WTC11 (cell line): ENCODE results near the gene CD72. TPM values are rescaled to one million over a fixed set of nuclear protein-coding genes. Genes with fewer than 3 reads are reported as not detected.

Source experiments
- EMX1 ChIP-seq: fragments of 250-450 bp; sonication (Bioruptor Pico); IDR thresholded peaks from 2 replicates; pipeline ENCODE4 v1.8.0; 2021; ENCODE audit warnings: mild to moderate bottlenecking
- ESRRA ChIP-seq: sonication (generic); formaldehyde crosslinking; IDR thresholded peaks from 2 replicates; pipeline ENCODE4 v1.8.1; 2022; ENCODE audit warnings: mild to moderate bottlenecking, missing genetic modification reagents, borderline replicate concordance
- GTF2I ChIP-seq: fragments of 250-450 bp; sonication (Bioruptor Pico); conservative IDR thresholded peaks from 2 replicates; pipeline ENCODE4 v1.4.0; 2021; ENCODE audit warnings: mild to moderate bottlenecking
- MXD4 ChIP-seq: fragments of 250-450 bp; sonication (Bioruptor Pico); IDR thresholded peaks from 2 replicates; pipeline ENCODE4 v1.8.0; 2021; ENCODE audit warnings: mild to moderate bottlenecking, moderate library complexity, borderline replicate concordance
- MYBL2 ChIP-seq: sonication (generic); formaldehyde crosslinking; IDR thresholded peaks from 2 replicates; pipeline ENCODE4 v1.8.1; 2023; ENCODE audit warnings: mild to moderate bottlenecking, moderate library complexity, missing genetic modification reagents
- NFE2L1 ChIP-seq: sonication (generic); formaldehyde crosslinking; IDR thresholded peaks from 2 replicates; pipeline ENCODE4 v1.8.1; 2023; ENCODE audit warnings: missing genetic modification reagents
- NFYB ChIP-seq: sonication (generic); formaldehyde crosslinking; conservative IDR thresholded peaks from 2 replicates; pipeline ENCODE4 v1.8.0; 2022; ENCODE audit warnings: low read depth, missing genetic modification reagents
- NR2C2 ChIP-seq: sonication (generic); formaldehyde crosslinking; IDR thresholded peaks from 2 replicates; pipeline ENCODE4 v1.8.0; 2022; ENCODE audit warnings: mild to moderate bottlenecking, missing genetic modification reagents
- PRRX2 ChIP-seq: fragments of 250-450 bp; sonication (Bioruptor Pico); IDR thresholded peaks from 2 replicates; pipeline ENCODE4 v1.8.0; 2021; ENCODE audit warnings: mild to moderate bottlenecking
- SMAD3 ChIP-seq: sonication (generic); formaldehyde crosslinking; IDR thresholded peaks from 2 replicates; pipeline ENCODE4 v1.8.0; 2022; ENCODE audit warnings: missing genetic modification reagents, mild to moderate bottlenecking, borderline replicate concordance
- TEAD4 ChIP-seq: sonication (generic); formaldehyde crosslinking; IDR thresholded peaks from 2 replicates; pipeline ENCODE4 v1.8.0; 2022; ENCODE audit warnings: mild to moderate bottlenecking, missing genetic modification reagents
- ZNF263 ChIP-seq: sonication (generic); formaldehyde crosslinking; IDR thresholded peaks from 2 replicates; pipeline ENCODE4 v1.8.1; 2022; ENCODE audit warnings: low read depth, mild to moderate bottlenecking, moderate library complexity, missing genetic modification reagents
- ZNF317 ChIP-seq: sonication (generic); formaldehyde crosslinking; IDR thresholded peaks from 2 replicates; pipeline ENCODE4 v1.8.1; 2023; ENCODE audit warnings: low read depth, mild to moderate bottlenecking, moderate library complexity, missing genetic modification reagents, borderline replicate concordance
- ZNF396 ChIP-seq: fragments of 250-450 bp; sonication (Bioruptor Pico); IDR thresholded peaks from 2 replicates; pipeline ENCODE4 v1.8.0; 2021; ENCODE audit warnings: mild to moderate bottlenecking, moderate library complexity, borderline replicate concordance
- total RNA-seq: library from RNA; stranded (reverse); gene quantifications from 3 replicates; pipeline ENCODE4 v1.2.3, GENCODE V29; 2021
- TF ChIP-seq, protein P1 (sequence below): sonication (generic); formaldehyde crosslinking; IDR thresholded peaks from 2 replicates; pipeline ENCODE4 v1.8.1; 2022; ENCODE audit warnings: low read depth, mild to moderate bottlenecking, moderate library complexity, missing genetic modification reagents, borderline replicate concordance
- TF ChIP-seq, protein P2 (sequence below): sonication (generic); formaldehyde crosslinking; IDR thresholded peaks from 2 replicates; pipeline ENCODE4 v1.8.0; 2023; ENCODE audit warnings: mild to moderate bottlenecking, missing genetic modification reagents
- TF ChIP-seq, protein P3 (sequence below): sonication (generic); formaldehyde crosslinking; IDR thresholded peaks from 2 replicates; pipeline ENCODE4 v1.8.1; 2023; ENCODE audit warnings: mild to moderate bottlenecking, missing genetic modification reagents, borderline replicate concordance
- TF ChIP-seq, protein P4 (sequence below): fragments of 200-600 bp; IDR thresholded peaks from 2 replicates; pipeline ENCODE4 v1.8.0; 2022; ENCODE audit warnings: antibody characterized with exemption
- TF ChIP-seq, protein P5 (sequence below): fragments of 250-450 bp; sonication (Bioruptor Pico); IDR thresholded peaks from 2 replicates; pipeline ENCODE4 v1.9.0; 2021; ENCODE audit warnings: mild to moderate bottlenecking, borderline replicate concordance
- TF ChIP-seq, protein P6 (sequence below): sonication (generic); formaldehyde crosslinking; IDR thresholded peaks from 2 replicates; pipeline ENCODE4 v1.8.1; 2023; ENCODE audit warnings: mild to moderate bottlenecking, missing genetic modification reagents, moderate library complexity
- TF ChIP-seq, protein P7 (sequence below): sonication (generic); formaldehyde crosslinking; IDR thresholded peaks from 2 replicates; pipeline ENCODE4 v1.8.1; 2022; ENCODE audit warnings: mild to moderate bottlenecking, moderate library complexity, missing genetic modification reagents
- TF ChIP-seq, protein P8 (sequence below): sonication (generic); formaldehyde crosslinking; IDR thresholded peaks from 2 replicates; pipeline ENCODE4 v1.8.0; 2022; ENCODE audit warnings: mild to moderate bottlenecking, missing genetic modification reagents

Gene CD72
- total RNA-seq, 1 experiment from 2014 or later, result 2.9 TPM

DNA sequence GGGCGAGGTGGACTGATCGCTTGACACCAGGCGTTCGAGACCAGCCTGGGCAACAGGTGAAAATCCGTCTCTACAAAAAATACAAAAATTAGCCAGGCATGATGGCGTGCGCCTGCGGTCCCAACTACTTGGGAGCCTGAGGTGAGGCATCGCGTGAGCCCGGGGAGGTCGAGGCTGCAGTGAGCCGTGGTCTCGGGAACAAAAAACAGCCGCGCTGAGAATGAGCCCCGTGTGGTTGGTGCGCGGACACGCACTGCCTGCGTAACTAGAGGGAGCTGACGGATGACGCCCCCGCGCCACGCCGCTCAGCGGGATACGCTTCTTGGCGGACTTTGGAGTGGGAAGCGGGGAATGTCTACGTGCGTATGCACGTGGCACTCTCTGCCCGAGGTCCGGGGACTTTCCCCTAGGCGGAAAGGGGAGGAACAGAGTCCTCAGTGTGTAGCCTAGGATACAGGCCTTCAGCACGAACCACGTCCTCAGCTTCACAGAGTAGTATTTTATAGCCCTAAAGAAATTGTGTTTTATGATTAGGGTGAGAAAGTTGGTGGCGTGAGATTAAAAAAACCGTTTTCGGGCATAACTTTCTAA, 39.4 kb upstream of the CD72 start, which contains the start of gene RMRP (continued):
- TF ChIP-seq NFYB (CRISPR knock-in tag) (0 out of 2 replicates have a peak, but pooled peaks have one; percentile 29), EMX1 (CRISPR knock-in tag) (no peak), NR2C2 (CRISPR knock-in tag) (peak; percentile 44; the same call in 1 of the 2 replicates), ESRRA (CRISPR knock-in tag) (no peak; the same call in 1 of the 2 replicates), MXD4 (CRISPR knock-in tag) (no peak), PRRX2 (CRISPR knock-in tag) (no peak), ZNF263 (CRISPR knock-in tag) (no peak), ZNF396 (CRISPR knock-in tag) (no peak), SMAD3 (CRISPR knock-in tag) (no peak; the same call in 1 of the 2 replicates), MYBL2 (CRISPR knock-in tag) (peak; percentile 67; the same call in 1 of the 2 replicates), TEAD4 (CRISPR knock-in tag) (no peak), GTF2I (CRISPR knock-in tag) (no peak), NFE2L1 (peak; percentile 86; the same call in 1 of the 2 replicates), ZNF317 (CRISPR knock-in tag) (0 out of 2 replicates have a peak, but pooled peaks have one; percentile 27)
- TF ChIP-seq, protein P1, sequence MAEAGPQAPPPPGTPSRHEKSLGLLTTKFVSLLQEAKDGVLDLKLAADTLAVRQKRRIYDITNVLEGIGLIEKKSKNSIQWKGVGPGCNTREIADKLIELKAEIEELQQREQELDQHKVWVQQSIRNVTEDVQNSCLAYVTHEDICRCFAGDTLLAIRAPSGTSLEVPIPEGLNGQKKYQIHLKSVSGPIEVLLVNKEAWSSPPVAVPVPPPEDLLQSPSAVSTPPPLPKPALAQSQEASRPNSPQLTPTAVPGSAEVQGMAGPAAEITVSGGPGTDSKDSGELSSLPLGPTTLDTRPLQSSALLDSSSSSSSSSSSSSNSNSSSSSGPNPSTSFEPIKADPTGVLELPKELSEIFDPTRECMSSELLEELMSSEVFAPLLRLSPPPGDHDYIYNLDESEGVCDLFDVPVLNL (CRISPR knock-in tag), result no peak; the same call in 1 of the 2 replicates
- TF ChIP-seq, protein P2, sequence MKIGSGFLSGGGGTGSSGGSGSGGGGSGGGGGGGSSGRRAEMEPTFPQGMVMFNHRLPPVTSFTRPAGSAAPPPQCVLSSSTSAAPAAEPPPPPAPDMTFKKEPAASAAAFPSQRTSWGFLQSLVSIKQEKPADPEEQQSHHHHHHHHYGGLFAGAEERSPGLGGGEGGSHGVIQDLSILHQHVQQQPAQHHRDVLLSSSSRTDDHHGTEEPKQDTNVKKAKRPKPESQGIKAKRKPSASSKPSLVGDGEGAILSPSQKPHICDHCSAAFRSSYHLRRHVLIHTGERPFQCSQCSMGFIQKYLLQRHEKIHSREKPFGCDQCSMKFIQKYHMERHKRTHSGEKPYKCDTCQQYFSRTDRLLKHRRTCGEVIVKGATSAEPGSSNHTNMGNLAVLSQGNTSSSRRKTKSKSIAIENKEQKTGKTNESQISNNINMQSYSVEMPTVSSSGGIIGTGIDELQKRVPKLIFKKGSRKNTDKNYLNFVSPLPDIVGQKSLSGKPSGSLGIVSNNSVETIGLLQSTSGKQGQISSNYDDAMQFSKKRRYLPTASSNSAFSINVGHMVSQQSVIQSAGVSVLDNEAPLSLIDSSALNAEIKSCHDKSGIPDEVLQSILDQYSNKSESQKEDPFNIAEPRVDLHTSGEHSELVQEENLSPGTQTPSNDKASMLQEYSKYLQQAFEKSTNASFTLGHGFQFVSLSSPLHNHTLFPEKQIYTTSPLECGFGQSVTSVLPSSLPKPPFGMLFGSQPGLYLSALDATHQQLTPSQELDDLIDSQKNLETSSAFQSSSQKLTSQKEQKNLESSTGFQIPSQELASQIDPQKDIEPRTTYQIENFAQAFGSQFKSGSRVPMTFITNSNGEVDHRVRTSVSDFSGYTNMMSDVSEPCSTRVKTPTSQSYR (CRISPR knock-in tag), result peak; percentile 79
- TF ChIP-seq, protein P3, sequence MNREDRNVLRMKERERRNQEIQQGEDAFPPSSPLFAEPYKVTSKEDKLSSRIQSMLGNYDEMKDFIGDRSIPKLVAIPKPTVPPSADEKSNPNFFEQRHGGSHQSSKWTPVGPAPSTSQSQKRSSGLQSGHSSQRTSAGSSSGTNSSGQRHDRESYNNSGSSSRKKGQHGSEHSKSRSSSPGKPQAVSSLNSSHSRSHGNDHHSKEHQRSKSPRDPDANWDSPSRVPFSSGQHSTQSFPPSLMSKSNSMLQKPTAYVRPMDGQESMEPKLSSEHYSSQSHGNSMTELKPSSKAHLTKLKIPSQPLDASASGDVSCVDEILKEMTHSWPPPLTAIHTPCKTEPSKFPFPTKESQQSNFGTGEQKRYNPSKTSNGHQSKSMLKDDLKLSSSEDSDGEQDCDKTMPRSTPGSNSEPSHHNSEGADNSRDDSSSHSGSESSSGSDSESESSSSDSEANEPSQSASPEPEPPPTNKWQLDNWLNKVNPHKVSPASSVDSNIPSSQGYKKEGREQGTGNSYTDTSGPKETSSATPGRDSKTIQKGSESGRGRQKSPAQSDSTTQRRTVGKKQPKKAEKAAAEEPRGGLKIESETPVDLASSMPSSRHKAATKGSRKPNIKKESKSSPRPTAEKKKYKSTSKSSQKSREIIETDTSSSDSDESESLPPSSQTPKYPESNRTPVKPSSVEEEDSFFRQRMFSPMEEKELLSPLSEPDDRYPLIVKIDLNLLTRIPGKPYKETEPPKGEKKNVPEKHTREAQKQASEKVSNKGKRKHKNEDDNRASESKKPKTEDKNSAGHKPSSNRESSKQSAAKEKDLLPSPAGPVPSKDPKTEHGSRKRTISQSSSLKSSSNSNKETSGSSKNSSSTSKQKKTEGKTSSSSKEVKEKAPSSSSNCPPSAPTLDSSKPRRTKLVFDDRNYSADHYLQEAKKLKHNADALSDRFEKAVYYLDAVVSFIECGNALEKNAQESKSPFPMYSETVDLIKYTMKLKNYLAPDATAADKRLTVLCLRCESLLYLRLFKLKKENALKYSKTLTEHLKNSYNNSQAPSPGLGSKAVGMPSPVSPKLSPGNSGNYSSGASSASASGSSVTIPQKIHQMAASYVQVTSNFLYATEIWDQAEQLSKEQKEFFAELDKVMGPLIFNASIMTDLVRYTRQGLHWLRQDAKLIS (CRISPR knock-in tag), result 0 out of 2 replicates have a peak, but pooled peaks have one; percentile 65
- TF ChIP-seq, protein P4, sequence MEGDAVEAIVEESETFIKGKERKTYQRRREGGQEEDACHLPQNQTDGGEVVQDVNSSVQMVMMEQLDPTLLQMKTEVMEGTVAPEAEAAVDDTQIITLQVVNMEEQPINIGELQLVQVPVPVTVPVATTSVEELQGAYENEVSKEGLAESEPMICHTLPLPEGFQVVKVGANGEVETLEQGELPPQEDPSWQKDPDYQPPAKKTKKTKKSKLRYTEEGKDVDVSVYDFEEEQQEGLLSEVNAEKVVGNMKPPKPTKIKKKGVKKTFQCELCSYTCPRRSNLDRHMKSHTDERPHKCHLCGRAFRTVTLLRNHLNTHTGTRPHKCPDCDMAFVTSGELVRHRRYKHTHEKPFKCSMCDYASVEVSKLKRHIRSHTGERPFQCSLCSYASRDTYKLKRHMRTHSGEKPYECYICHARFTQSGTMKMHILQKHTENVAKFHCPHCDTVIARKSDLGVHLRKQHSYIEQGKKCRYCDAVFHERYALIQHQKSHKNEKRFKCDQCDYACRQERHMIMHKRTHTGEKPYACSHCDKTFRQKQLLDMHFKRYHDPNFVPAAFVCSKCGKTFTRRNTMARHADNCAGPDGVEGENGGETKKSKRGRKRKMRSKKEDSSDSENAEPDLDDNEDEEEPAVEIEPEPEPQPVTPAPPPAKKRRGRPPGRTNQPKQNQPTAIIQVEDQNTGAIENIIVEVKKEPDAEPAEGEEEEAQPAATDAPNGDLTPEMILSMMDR, result no peak
- TF ChIP-seq, protein P5, sequence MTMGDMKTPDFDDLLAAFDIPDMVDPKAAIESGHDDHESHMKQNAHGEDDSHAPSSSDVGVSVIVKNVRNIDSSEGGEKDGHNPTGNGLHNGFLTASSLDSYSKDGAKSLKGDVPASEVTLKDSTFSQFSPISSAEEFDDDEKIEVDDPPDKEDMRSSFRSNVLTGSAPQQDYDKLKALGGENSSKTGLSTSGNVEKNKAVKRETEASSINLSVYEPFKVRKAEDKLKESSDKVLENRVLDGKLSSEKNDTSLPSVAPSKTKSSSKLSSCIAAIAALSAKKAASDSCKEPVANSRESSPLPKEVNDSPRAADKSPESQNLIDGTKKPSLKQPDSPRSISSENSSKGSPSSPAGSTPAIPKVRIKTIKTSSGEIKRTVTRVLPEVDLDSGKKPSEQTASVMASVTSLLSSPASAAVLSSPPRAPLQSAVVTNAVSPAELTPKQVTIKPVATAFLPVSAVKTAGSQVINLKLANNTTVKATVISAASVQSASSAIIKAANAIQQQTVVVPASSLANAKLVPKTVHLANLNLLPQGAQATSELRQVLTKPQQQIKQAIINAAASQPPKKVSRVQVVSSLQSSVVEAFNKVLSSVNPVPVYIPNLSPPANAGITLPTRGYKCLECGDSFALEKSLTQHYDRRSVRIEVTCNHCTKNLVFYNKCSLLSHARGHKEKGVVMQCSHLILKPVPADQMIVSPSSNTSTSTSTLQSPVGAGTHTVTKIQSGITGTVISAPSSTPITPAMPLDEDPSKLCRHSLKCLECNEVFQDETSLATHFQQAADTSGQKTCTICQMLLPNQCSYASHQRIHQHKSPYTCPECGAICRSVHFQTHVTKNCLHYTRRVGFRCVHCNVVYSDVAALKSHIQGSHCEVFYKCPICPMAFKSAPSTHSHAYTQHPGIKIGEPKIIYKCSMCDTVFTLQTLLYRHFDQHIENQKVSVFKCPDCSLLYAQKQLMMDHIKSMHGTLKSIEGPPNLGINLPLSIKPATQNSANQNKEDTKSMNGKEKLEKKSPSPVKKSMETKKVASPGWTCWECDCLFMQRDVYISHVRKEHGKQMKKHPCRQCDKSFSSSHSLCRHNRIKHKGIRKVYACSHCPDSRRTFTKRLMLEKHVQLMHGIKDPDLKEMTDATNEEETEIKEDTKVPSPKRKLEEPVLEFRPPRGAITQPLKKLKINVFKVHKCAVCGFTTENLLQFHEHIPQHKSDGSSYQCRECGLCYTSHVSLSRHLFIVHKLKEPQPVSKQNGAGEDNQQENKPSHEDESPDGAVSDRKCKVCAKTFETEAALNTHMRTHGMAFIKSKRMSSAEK (CRISPR knock-in tag), result no peak
- TF ChIP-seq, protein P6, sequence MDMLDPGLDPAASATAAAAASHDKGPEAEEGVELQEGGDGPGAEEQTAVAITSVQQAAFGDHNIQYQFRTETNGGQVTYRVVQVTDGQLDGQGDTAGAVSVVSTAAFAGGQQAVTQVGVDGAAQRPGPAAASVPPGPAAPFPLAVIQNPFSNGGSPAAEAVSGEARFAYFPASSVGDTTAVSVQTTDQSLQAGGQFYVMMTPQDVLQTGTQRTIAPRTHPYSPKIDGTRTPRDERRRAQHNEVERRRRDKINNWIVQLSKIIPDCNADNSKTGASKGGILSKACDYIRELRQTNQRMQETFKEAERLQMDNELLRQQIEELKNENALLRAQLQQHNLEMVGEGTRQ (CRISPR knock-in tag), result peak; percentile 73
- TF ChIP-seq, protein P7, sequence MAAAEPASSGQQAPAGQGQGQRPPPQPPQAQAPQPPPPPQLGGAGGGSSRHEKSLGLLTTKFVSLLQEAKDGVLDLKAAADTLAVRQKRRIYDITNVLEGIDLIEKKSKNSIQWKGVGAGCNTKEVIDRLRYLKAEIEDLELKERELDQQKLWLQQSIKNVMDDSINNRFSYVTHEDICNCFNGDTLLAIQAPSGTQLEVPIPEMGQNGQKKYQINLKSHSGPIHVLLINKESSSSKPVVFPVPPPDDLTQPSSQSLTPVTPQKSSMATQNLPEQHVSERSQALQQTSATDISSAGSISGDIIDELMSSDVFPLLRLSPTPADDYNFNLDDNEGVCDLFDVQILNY (CRISPR knock-in tag), result peak; percentile 92
- TF ChIP-seq, protein P8, sequence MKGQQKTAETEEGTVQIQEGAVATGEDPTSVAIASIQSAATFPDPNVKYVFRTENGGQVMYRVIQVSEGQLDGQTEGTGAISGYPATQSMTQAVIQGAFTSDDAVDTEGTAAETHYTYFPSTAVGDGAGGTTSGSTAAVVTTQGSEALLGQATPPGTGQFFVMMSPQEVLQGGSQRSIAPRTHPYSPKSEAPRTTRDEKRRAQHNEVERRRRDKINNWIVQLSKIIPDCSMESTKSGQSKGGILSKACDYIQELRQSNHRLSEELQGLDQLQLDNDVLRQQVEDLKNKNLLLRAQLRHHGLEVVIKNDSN (CRISPR knock-in tag), result peak; percentile 82
